ENCODE data around the gene BEST1. TPM values are rescaled to one million over a fixed set of nuclear protein-coding genes. Genes with fewer than 3 reads are reported as not detected.

BEST1 gene
- total RNA-seq, 4 donors from 2014 or later = 3.0 to 4.0 (median 3.4) TPM

DNA sequence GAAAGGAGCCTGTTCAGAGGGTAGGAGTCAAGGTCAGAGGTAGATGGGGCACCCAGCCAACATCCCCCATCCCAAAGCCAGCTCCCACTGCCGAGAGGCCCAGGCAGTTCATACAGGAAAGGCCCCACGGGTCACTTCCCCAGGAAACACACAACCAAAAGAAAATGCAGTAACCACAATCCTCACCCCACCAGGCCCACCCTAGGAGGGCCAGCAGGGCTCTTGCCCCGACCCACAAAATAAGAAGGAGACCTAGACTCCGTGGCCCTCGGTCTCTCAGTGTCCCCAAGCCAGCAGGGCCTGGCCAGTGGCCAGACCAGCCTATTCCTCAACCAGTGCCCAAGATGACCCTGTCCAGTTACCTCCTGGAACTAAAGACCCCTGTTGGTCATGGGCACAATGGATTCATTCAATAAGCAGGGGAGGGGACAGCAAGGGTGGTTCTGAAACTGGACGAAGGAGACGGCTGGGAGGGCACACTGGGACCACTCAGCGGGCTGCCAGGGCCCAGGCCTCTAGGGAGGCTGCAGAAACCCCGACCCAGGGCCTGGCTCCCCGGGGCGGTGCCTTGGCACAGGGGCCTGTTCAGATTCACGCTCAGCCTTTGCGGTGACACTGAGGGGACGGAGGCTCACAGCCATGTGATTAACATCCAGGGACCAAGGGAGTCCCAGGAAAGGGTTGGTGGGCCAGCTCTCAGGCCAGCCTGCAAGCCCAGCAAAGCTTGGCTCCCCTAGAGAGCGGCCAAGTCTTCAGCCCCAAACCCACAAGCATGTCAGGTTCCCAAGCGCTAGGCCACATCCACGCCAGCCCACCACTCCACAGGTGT, 38.2 kb upstream of the BEST1 start:
- Histone ChIP-seq H3K27ac (peak overlapping the region in 3 of 4 donors; percentile 54 to 61 (median 60)), H3K9me3 (no peaks in the 10 kb centered on the region), H3K4me1 (peaks cover 0 to 87% (median 17%) of the 10 kb centered on the region in 3 donors), H3K36me3 (peaks cover 0 to 12% of the 10 kb centered on the region in 2 donors), H3K27me3 (no peaks in the 10 kb centered on the region), H3K4me3 (no peak overlapping the region)
- ATAC-seq = no peak
- TF ChIP-seq POLR2A (IDR thresholded peaks at IDR 0.05) = no peak
- TF ChIP-seq POLR2AphosphoS5 (IDR thresholded peaks at IDR 0.05) = no peak
- TF ChIP-seq, protein P1, sequence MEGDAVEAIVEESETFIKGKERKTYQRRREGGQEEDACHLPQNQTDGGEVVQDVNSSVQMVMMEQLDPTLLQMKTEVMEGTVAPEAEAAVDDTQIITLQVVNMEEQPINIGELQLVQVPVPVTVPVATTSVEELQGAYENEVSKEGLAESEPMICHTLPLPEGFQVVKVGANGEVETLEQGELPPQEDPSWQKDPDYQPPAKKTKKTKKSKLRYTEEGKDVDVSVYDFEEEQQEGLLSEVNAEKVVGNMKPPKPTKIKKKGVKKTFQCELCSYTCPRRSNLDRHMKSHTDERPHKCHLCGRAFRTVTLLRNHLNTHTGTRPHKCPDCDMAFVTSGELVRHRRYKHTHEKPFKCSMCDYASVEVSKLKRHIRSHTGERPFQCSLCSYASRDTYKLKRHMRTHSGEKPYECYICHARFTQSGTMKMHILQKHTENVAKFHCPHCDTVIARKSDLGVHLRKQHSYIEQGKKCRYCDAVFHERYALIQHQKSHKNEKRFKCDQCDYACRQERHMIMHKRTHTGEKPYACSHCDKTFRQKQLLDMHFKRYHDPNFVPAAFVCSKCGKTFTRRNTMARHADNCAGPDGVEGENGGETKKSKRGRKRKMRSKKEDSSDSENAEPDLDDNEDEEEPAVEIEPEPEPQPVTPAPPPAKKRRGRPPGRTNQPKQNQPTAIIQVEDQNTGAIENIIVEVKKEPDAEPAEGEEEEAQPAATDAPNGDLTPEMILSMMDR (IDR thresholded peaks at IDR 0.05) = no peak
- no peak for TF ChIP-seq EP300 (IDR thresholded peaks at IDR 0.05)
- no CpG with 5 or more reads among the region's 17 CpGs for WGBS, 2 donors (ENCODE audit: low coverage in 1 of 2)

GRCh38 chr11:61912530-61912898, 37.6 kb upstream of the BEST1 start:
- H3K4me1 ChIP-seq = peaks cover 0 to 90% (median 17%) of the 10 kb centered on the region in 3 donors
- H3K4me3 ChIP-seq = no peak overlapping the region
- WGBS, 2 donors (ENCODE audit: low coverage in 1 of 2) = 65 to 89% methylated on average over 3 to 5 of the region's 6 CpGs
- peak overlapping the region in 3 of 4 donors; percentile 54 to 61 (median 60) for H3K27ac ChIP-seq
- no peaks in the 10 kb centered on the region for H3K9me3 ChIP-seq
- peaks cover 0 to 6% of the 10 kb centered on the region in 2 donors for H3K36me3 ChIP-seq
- no peak for ATAC-seq
- TF ChIP-seq EP300 (IDR thresholded peaks at IDR 0.05) (no peak), POLR2A (IDR thresholded peaks at IDR 0.05) (no peak), POLR2AphosphoS5 (IDR thresholded peaks at IDR 0.05) (no peak)
- TF ChIP-seq, protein P1 (IDR thresholded peaks at IDR 0.05) = no peak
- H3K27me3 ChIP-seq = no peaks in the 10 kb centered on the region

- TF ChIP-seq EP300 (IDR thresholded peaks at IDR 0.05) = no peak
- TF ChIP-seq, protein P1 (IDR thresholded peaks at IDR 0.05) = no peak
- no peak for TF ChIP-seq POLR2AphosphoS5 (IDR thresholded peaks at IDR 0.05)
- TF ChIP-seq POLR2A (IDR thresholded peaks at IDR 0.05) = no peak
- Histone ChIP-seq H3K27me3 (no peaks in the 10 kb centered on the region), H3K4me1 (peaks cover 0 to 90% (median 20%) of the 10 kb centered on the region in 3 donors), H3K27ac (peak overlapping the region in 3 of 4 donors; percentile 50 to 60 (median 54)), H3K4me3 (no peak overlapping the region), H3K36me3 (peaks cover 0 to under 1% of the 10 kb centered on the region in 2 donors), H3K9me3 (no peaks in the 10 kb centered on the region)
- no peak for ATAC-seq
- 76% methylated on average over 10 to 13 of the region's 18 CpGs for WGBS, 2 donors (ENCODE audit: low coverage in 1 of 2)
Observed at GRCh38 chr11:61912991-61913698, 37.0 kb upstream of the BEST1 start.

- Histone ChIP-seq H3K4me1 (peaks cover 0 to 90% (median 24%) of the 10 kb centered on the region in 3 donors), H3K4me3 (no peak overlapping the region), H3K36me3 (no peaks in the 10 kb centered on the region), H3K27ac (peak overlapping the region in 2 of 4 donors; percentile 41 to 50), H3K9me3 (no peaks in the 10 kb centered on the region), H3K27me3 (no peaks in the 10 kb centered on the region)
- no CpG with 5 or more reads among the region's 8 CpGs for WGBS, 2 donors (ENCODE audit: low coverage in 1 of 2)
- no peak for ATAC-seq
- TF ChIP-seq, protein P1 (IDR thresholded peaks at IDR 0.05) = no peak
- no peak for TF ChIP-seq POLR2A (IDR thresholded peaks at IDR 0.05)
- no peak for TF ChIP-seq EP300 (IDR thresholded peaks at IDR 0.05)
- TF ChIP-seq POLR2AphosphoS5 (IDR thresholded peaks at IDR 0.05) = no peak
Observed at GRCh38 chr11:61913699-61914395, 36.3 kb upstream of the BEST1 start.

Measured in gastroesophageal sphincter (tissue), 4 donors.